Measurements from ENCODE around the gene TOB1.

Gene TOB1

DNA sequence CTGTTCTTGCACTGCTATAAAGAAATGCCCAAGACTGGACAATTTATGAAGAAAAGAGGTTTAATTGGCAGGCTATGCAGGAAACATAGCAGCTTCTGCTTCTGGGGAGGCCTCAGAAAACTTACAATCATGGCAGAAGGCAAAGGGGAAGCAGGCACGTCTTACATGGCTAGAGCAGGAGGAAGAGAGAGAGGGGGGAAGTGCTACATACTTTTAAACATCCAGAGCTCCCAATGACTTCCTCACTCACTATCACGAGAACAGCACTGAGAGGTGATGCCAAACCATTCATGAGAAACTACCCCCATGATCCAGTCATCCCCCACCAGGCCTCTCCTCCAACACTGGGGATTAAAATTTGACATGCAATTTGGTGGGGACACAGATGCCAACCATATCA lies 17.4 kb downstream of the TOB1 start:
- TF ChIP-seq, protein P1, sequence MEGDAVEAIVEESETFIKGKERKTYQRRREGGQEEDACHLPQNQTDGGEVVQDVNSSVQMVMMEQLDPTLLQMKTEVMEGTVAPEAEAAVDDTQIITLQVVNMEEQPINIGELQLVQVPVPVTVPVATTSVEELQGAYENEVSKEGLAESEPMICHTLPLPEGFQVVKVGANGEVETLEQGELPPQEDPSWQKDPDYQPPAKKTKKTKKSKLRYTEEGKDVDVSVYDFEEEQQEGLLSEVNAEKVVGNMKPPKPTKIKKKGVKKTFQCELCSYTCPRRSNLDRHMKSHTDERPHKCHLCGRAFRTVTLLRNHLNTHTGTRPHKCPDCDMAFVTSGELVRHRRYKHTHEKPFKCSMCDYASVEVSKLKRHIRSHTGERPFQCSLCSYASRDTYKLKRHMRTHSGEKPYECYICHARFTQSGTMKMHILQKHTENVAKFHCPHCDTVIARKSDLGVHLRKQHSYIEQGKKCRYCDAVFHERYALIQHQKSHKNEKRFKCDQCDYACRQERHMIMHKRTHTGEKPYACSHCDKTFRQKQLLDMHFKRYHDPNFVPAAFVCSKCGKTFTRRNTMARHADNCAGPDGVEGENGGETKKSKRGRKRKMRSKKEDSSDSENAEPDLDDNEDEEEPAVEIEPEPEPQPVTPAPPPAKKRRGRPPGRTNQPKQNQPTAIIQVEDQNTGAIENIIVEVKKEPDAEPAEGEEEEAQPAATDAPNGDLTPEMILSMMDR (IDR thresholded peaks at IDR 0.05; ENCODE audit: extremely low read depth, insufficient read depth, missing control alignments) = no peak
- in situ Hi-C loops (cut with MboI; ENCODE audit: low pct_unique_long_range_greater_than_20kb, low sequenced_read_pairs, unreplicated experiment) = no loop called here
- no peak for DNase-seq (ENCODE audit: low spot score)

DNA sequence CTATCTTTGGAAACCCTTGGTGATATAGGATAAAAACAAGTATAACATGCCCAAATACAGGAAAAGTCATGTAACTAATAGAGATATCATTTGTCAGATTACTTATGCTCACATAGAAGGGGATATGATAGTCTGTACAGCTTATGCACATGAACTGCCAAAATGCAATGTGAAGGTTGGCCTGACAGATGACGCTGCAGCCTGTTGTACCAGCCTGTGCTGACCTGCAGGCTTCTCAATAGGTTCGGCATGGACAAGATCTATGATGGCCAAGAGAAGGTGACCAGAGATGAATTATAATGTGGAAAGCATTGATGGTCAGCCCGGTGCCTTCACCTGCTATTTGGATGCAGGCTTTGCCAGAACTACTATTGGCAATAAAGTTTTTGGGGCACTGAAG lies 18.1 kb downstream of the TOB1 start:
- DNase-seq (ENCODE audit: low spot score) = no peak
- in situ Hi-C loops (cut with MboI; ENCODE audit: low pct_unique_long_range_greater_than_20kb, low sequenced_read_pairs, unreplicated experiment) = no loop called here
- TF ChIP-seq, protein P1 (IDR thresholded peaks at IDR 0.05; ENCODE audit: extremely low read depth, insufficient read depth, missing control alignments) = no peak

DNA sequence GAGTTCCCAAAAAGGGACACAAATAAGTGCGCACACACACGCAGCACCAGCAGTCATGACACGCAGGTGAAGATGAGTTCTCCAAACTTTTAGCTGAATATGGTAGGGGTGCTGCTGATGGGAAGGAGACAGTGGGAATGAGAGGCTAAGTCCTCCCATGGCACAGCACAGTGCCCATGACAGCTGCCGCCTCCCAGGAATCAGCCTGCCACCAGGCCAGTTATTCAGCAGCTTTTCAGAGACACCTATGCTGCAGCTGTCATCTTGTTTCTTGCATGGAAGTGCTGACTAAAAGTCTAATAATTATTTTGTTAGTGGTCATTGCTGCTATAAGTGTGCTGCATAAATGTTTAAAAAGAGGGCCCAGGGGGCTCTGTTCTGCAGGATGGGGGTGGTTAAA lies 18.6 kb downstream of the TOB1 start:
- TF ChIP-seq, protein P1 (IDR thresholded peaks at IDR 0.05; ENCODE audit: extremely low read depth, insufficient read depth, missing control alignments) = no peak
- in situ Hi-C loops (cut with MboI; ENCODE audit: low pct_unique_long_range_greater_than_20kb, low sequenced_read_pairs, unreplicated experiment) = no loop called here
- no peak for DNase-seq (ENCODE audit: low spot score)

DNA sequence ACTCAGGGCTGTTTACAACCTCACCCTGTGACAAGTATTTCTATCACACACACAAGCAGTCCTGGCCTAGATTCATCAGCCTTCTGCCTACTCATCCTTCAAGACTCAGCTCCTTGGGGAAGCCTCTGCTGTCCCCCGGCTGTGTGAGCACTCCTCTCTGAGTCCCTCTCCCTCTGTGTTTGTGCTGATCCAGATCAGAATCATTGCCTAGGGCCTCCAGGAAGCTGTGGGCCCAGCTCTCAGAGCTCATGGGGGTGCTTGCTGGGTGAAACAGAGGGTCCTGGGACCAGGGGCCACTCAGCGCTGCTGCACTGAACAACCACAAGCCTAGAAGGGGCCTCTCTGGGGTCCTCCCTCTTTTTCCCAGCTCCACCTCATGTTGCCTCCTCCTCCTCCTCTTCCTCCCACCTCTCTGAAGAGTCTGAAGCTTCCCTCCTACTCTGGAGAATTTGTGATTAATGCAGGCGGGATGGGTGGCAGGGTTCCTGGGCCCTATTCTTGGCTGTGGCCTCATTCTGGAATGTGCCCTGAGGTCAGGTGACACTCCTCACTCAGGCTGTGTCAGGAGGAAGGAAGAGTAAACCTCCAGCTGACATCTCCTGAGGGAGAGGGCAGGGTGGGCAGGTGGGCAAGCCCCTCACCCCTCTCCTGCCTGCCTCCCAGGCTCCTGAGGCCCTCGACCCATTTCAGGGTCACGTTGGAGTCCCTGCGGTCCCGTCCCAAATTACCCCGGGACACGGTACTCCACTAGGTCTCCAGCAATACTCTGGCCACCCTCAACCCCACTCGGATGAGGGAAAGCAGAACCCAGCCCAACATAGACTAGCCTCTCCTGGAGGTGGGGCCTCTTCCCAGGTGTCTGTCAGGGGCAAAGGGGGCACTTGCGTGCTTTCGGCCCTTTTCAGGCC lies 20.7 kb downstream of the TOB1 start:
- no peak for DNase-seq (ENCODE audit: low spot score)
- in situ Hi-C loops (cut with MboI; ENCODE audit: low pct_unique_long_range_greater_than_20kb, low sequenced_read_pairs, unreplicated experiment) = no loop called here
- TF ChIP-seq, protein P1 (IDR thresholded peaks at IDR 0.05; ENCODE audit: extremely low read depth, insufficient read depth, missing control alignments) = no peak

DNA sequence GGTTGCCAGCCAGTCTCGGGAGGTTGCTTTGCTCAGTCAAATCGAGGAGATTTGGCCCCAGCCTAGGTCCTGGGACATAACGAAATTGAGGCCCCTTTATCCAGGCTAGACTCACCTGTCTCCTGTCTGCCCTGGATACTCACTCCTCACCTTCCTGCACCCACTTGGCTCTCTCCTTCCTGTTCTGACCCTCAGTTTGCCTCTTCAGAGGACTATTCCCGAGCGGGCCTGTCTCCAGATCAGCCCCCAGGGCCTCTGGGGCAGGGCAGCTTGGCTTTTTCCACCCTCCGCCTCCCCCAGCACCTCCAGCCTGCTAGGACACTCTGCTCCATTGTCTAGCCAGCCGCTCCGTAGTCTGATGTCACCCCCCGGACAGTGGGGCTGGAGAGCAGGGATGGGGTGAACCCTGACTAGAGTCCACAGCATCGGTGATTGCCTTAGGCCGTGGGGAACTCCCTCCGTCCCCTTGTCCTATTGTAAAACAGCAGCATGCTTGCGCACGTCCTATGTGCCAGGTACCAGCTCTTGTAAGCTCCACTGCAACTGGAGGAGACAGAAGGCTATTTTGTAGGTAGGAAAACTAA lies 21.9 kb downstream of the TOB1 start:
- in situ Hi-C loops (cut with MboI; ENCODE audit: low pct_unique_long_range_greater_than_20kb, low sequenced_read_pairs, unreplicated experiment) = no loop called here
- TF ChIP-seq, protein P1 (IDR thresholded peaks at IDR 0.05; ENCODE audit: extremely low read depth, insufficient read depth, missing control alignments) = no peak
- no peak for DNase-seq (ENCODE audit: low spot score)

DNA sequence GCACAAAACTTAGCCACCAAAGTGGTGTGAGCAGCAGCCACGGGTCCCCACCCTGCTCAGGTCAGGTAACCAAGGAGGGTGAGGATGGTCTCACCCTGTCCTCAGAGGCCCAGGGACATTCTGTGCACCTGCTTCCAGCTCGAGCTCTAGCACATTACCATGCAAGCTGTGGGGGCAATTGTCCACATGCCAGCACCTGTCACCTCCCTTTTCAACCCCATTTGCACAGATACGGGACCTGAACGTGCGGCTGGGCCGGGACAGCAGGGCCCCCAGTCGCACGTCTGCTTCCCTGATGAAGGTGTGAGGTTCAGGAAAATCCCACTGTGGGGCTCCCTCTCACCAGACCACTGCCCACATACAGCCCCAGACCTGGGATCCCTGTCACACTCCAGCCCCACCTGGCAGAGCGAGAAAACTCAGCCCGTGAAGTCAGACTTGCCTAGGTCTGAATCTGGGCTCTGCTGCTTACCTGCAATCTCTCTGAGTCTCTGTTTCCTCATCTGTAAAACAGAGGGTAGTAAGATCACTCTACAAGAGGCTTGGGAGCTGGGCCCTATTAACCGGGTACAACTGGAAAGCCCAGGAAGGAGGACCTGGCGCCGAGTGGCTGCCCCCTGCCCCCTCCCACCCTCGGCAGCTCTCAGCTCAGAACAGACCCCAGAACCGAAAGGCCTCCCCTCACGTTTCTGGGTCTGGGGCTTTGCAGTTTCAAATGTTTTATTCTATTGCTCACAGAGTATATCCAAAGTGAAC lies 22.8 kb downstream of the TOB1 start:
- DNase-seq (ENCODE audit: low spot score) = no peak
- TF ChIP-seq, protein P1 (IDR thresholded peaks at IDR 0.05; ENCODE audit: extremely low read depth, insufficient read depth, missing control alignments) = no peak
- in situ Hi-C loops (cut with MboI; ENCODE audit: low pct_unique_long_range_greater_than_20kb, low sequenced_read_pairs, unreplicated experiment) = no loop called here
